GF-D8 (cell line): Measurements from ENCODE around the gene KAZN.

Experiments used
- DNase-seq: peaks from one replicate; lab custom pipeline; 2025; lab: John Stamatoyannopoulos, UW

The KAZN gene

GRCh38 chr1:14769486-14770274, 171.2 kb downstream of the KAZN start:
- no peak for DNase-seq

- no peak for DNase-seq
These were observed 175.0 kb downstream of the KAZN start for GRCh38 chr1:14773396-14774025.

GRCh38 chr1:14774225-14774624, 175.7 kb downstream of the KAZN start:
- DNase-seq = no peak

GRCh38 chr1:14774988-14775387, 176.5 kb downstream of the KAZN start:
- DNase-seq = no peak

GRCh38 chr1:14775434-14775833, 176.9 kb downstream of the KAZN start:
- DNase-seq = no peak

- peak; percentile 48 for DNase-seq
These were observed 179.3 kb downstream of the KAZN start for GRCh38 chr1:14777516-14778506.

GRCh38 chr1:14778541-14778897, 180.0 kb downstream of the KAZN start:
- no peak for DNase-seq

- DNase-seq = no peak
These were observed 180.7 kb downstream of the KAZN start for GRCh38 chr1:14778898-14779865.

- peak; percentile 45 for DNase-seq
These were observed 181.8 kb downstream of the KAZN start for GRCh38 chr1:14780271-14780670.

GRCh38 chr1:14781811-14782210, 183.3 kb downstream of the KAZN start:
- no peak for DNase-seq

- no peak for DNase-seq
These were observed 184.5 kb downstream of the KAZN start for GRCh38 chr1:14782741-14783591.

GRCh38 chr1:14783592-14783886, 185.1 kb downstream of the KAZN start:
- DNase-seq = no peak

GRCh38 chr1:14784790-14785773, 186.6 kb downstream of the KAZN start:
- no peak for DNase-seq

- no peak for DNase-seq
These were observed 187.7 kb downstream of the KAZN start for GRCh38 chr1:14786109-14786675.

GRCh38 chr1:14786681-14787080, 188.2 kb downstream of the KAZN start:
- no peak for DNase-seq

GRCh38 chr1:14787604-14788003, 189.1 kb downstream of the KAZN start:
- DNase-seq = no peak

GRCh38 chr1:14788080-14788479, 189.6 kb downstream of the KAZN start:
- no peak for DNase-seq

GRCh38 chr1:14790982-14791381, 192.5 kb downstream of the KAZN start:
- DNase-seq = no peak

GRCh38 chr1:14791654-14792053, 193.2 kb downstream of the KAZN start:
- no peak for DNase-seq
